ENCODE measurements around the gene GDPGP1.

- TF ChIP-seq, protein P1, sequence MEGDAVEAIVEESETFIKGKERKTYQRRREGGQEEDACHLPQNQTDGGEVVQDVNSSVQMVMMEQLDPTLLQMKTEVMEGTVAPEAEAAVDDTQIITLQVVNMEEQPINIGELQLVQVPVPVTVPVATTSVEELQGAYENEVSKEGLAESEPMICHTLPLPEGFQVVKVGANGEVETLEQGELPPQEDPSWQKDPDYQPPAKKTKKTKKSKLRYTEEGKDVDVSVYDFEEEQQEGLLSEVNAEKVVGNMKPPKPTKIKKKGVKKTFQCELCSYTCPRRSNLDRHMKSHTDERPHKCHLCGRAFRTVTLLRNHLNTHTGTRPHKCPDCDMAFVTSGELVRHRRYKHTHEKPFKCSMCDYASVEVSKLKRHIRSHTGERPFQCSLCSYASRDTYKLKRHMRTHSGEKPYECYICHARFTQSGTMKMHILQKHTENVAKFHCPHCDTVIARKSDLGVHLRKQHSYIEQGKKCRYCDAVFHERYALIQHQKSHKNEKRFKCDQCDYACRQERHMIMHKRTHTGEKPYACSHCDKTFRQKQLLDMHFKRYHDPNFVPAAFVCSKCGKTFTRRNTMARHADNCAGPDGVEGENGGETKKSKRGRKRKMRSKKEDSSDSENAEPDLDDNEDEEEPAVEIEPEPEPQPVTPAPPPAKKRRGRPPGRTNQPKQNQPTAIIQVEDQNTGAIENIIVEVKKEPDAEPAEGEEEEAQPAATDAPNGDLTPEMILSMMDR (IDR thresholded peaks at IDR 0.05), result peak; percentile 28 to 75 (median 67)
- TF ChIP-seq POLR2A (IDR thresholded peaks at IDR 0.05) (no peak), POLR2AphosphoS5 (IDR thresholded peaks at IDR 0.05) (no peak)
Observed at GRCh38 chr15:90221246-90221900, 12.6 kb upstream of the GDPGP1 start.

Data from breast epithelium (tissue), 3 donors.